Mucosa of descending colon (tissue), 3 donors: ENCODE measurements around the gene ESPL1. TPM values are rescaled to one million over a fixed set of nuclear protein-coding genes. Genes with fewer than 3 reads are reported as not detected.

ENCODE experiments used
- ATAC-seq: fragments of 200-7000 bp; cut with Tn5 transposase; one replicate; pipeline ENCODE4 v1.9.1; 2020; ENCODE audit warnings: mild to moderate bottlenecking, moderate library complexity
- DNase-seq, 3 donors: peaks; one replicate each; pipeline ENCODE4 v3.0.0-alpha.2; 2020
- H3K36me3 ChIP-seq: fragments of 200-600 bp; one replicate; pipeline ENCODE4 v1.8.0; 2021; ENCODE audit warnings: low read depth, mild to moderate bottlenecking
- H3K4me1 ChIP-seq: fragments of 200-600 bp; one replicate; pipeline ENCODE4 v1.8.0; 2021; ENCODE audit warnings: low read depth, mild to moderate bottlenecking
- H3K4me3 ChIP-seq: fragments of 200-600 bp; one replicate; pipeline ENCODE4 v1.8.0; 2021; ENCODE audit warnings: mild to moderate bottlenecking
- H3K9me3 ChIP-seq: fragments of 200-600 bp; one replicate; pipeline ENCODE4 v1.8.0; 2021; ENCODE audit warnings: mild to moderate bottlenecking
- intact Hi-C, 2 donors: fragments of 100-400 bp; cut with DNase I in 1 of 2; cut with micrococcal nuclease in 1 of 2; formaldehyde crosslinking; loops; one replicate each; pipeline versions ENCODE4 v1.11.0 to v1.11.1; 2022; cut with DNase I, micrococcal nuclease
- total RNA-seq, 3 donors: library from RNA; stranded (reverse); fragmentation: NEBNext Ultra II Directional in 2 of 3; extraction: Animal tissue kit (Norgen Biotek cat#: 25700) in 2 of 3; gene quantifications; one replicate each; pipeline versions ENCODE4 v1.2.1 to v1.2.4, GENCODE V29; 2021 to 2023
- TF ChIP-seq, protein P1 (sequence below): fragments of 200-600 bp; IDR thresholded peaks from one replicate; pipeline ENCODE4 v1.8.0; 2022; ENCODE audit warnings: antibody characterized with exemption, mild to moderate bottlenecking
- donor health status: DM: no; HTN: no; CAD: no; lungs with moderate emphysema.
- donor health status: DM: no; HTN: no; CAD: no.
- donor health status: DM: no; HTN: yes; CAD: no.

Gene ESPL1
- total RNA-seq, 3 donors from 2014 or later: 4.5 to 13.1 (median 5.8) TPM

DNA sequence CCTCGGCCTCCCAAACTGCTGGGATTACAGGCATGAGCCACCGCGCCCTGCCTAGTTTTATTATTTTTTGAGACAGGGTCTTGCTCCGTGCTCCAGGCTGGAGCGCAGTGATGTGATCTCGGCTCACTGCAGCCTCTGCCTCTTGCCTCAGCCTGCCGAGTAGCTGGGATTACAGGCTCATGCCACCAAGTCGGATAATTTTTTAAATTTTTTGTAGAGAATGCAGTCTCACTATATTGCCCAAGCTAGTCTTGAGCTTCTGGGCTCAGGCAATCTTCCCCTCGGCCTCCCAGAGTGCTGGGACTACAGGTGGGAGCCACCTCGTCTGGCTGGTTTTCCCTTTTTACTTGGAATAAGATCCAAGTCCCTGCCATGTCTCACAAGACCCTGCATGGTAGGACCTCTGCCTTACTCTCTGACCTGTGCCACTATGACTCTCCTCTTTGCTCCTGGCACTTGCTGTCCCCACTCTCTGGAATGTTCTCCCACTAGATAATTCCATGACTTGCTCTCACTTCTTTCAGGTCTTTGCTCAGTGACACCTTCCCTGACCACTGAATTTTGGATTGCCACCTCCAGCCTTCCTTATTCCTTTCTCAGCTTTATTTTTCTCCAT lies 28.3 kb upstream of the ESPL1 start:
- Histone ChIP-seq H3K4me1 (no peaks in the 10 kb centered on the region), H3K36me3 (no peaks in the 10 kb centered on the region), H3K9me3 (no peaks in the 10 kb centered on the region), H3K4me3 (no peak overlapping the region)
- no peak for DNase-seq
- TF ChIP-seq, protein P1, sequence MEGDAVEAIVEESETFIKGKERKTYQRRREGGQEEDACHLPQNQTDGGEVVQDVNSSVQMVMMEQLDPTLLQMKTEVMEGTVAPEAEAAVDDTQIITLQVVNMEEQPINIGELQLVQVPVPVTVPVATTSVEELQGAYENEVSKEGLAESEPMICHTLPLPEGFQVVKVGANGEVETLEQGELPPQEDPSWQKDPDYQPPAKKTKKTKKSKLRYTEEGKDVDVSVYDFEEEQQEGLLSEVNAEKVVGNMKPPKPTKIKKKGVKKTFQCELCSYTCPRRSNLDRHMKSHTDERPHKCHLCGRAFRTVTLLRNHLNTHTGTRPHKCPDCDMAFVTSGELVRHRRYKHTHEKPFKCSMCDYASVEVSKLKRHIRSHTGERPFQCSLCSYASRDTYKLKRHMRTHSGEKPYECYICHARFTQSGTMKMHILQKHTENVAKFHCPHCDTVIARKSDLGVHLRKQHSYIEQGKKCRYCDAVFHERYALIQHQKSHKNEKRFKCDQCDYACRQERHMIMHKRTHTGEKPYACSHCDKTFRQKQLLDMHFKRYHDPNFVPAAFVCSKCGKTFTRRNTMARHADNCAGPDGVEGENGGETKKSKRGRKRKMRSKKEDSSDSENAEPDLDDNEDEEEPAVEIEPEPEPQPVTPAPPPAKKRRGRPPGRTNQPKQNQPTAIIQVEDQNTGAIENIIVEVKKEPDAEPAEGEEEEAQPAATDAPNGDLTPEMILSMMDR: no peak
- intact Hi-C loops: no loop called here
- ATAC-seq: no peak

DNA sequence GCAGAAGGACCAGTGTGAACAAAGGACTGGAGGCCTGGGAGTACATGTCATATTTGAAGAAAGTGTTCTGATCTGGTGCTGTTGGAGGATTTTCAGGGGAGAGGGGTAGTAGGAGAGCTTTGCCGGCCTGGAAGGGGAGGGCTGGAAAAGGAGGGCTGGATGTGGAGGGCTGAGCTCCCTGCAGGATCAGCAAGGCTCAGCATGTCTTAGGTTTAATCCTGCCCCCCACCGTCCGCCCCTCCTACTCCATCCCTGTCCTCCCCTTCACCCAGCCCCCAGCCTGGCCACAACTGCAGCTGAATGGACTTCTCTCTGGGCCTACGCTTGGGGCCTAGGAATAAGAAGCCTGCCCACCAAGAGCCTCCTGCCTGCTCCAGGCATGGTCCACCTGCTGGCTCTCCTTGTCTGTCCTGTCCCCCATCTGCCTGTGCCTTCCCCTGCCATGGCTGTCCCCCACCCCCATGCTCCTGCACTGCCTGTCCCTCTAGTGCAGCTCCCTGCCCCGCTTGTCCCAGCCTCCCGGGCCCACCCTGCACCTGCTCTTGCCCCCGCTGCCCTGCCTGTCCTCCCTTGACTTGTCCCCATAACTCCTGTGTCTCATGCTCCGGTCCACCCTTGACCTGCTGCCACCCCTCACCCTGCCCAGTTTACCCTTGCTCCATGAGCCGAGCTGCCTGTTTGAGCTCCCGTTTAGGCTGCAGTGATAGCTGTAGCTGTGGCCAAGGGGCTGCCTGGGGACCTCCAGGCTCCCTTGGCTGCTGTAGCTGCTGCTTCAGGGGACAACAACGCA lies 26.3 kb upstream of the ESPL1 start:
- ATAC-seq: no peak
- Histone ChIP-seq H3K4me1 (no peaks in the 10 kb centered on the region), H3K9me3 (no peaks in the 10 kb centered on the region), H3K36me3 (no peaks in the 10 kb centered on the region), H3K4me3 (no peak overlapping the region)
- no peak for DNase-seq
- intact Hi-C loops: no loop called here
- TF ChIP-seq, protein P1: no peak

DNA sequence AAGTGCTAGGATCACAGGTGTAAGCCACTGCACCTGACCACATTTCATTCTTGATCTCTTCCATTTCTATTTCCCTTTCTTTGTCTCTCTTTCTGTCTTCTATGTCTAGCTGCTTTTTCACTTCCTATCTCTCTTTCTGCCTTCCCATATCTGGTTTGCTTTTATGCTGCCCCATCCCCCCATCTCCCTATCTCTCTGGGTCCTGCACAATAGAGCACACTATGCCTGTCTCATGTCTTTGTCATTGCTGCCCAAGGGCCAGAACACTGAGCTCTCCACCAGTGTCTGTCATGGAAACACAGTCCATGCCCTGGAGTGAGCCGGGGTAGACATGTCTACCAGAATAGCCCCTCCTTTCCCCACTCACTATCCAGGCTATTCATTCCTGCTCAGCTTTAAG lies 23.8 kb upstream of the ESPL1 start:
- TF ChIP-seq, protein P1: no peak
- DNase-seq (no peak), ATAC-seq (no peak)
- Histone ChIP-seq H3K4me1 (no peaks in the 10 kb centered on the region), H3K9me3 (no peaks in the 10 kb centered on the region), H3K4me3 (no peak overlapping the region), H3K36me3 (no peaks in the 10 kb centered on the region)
- intact Hi-C loops: no loop called here

DNA sequence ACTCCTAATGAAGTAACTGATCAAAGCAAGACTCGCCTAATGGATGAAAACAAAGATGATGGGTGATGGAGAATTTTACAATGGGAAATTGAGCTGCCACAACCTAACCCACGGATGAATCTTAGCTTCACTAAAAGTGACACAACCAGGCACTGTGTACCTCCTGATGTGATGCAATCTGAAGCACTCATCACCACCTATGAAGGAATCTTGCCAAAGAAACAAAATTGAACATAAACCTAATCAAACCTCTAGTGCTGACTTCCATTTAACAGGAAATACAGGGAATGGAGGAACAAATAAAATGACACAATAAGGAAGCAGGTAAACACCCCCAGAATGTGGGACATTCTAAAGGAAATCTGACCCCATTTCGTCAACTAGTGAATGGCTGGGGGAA lies 22.8 kb upstream of the ESPL1 start:
- Histone ChIP-seq H3K36me3 (no peaks in the 10 kb centered on the region), H3K9me3 (no peaks in the 10 kb centered on the region), H3K4me1 (no peaks in the 10 kb centered on the region), H3K4me3 (no peak overlapping the region)
- DNase-seq (no peak), ATAC-seq (no peak)
- TF ChIP-seq, protein P1: no peak
- intact Hi-C loops: no loop called here

DNA sequence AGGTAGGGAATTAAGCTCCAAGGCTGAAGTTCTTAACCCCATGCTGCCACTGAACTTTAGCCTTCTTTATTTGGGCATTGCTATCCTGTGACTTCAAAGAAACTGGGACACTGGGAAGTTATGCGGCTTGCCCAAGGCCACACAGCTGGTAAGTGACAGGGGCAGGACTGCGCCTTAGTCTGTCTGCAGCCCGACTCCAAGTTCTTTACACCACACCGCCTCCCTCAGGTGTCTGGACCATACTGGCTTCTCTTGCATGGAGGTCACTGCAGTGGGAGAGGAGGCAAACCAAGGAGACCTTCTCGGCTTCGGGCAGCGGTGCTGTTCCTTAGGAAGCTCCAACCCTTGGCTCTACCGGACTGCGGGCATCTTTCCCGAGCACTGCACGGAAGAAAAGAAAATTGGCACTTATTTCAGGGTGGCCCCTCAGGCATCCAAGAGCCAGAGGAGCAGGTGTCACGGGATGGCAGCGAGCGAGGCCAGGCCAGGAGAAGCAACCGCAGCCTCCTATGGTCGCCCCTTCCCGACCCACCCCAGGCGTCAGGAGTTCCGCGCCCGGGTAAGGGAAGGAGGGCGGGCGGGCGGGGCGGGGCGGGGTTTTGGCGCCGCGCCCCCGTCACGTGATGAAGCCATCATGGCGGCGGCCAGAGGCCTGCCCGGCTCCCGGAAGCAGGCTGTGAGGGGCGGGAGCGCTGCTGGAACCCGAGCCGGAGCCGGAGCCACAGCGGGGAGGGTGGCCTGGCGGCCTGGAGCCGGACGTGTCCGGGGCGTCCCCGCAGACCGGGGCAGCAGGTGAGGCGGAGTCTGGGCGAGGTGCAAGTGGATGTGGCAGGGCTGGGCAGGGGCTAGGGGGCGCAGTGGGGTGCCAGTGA lies 16.4 kb upstream of the ESPL1 start:
- ATAC-seq: peak; percentile 92
- intact Hi-C loops: loop anchor here in 1 of 2 donors (5.0 kb wide), 1 partner anchor 39 kb away; no protein-coding TSS in a partner anchor
- peak; percentile 79 to 88 (median 88) for DNase-seq
- no peaks in the 10 kb centered on the region for H3K9me3 ChIP-seq
- TF ChIP-seq, protein P1: peak; percentile 22
- H3K36me3 ChIP-seq: no peaks in the 10 kb centered on the region
- H3K4me1 ChIP-seq: peaks cover 13% of the 10 kb centered on the region
- peak overlapping the region; percentile 81 for H3K4me3 ChIP-seq
